ENCODE data around the gene SYNDIG1. TPM values are rescaled to one million over a fixed set of nuclear protein-coding genes. Genes with fewer than 3 reads are reported as not detected.

SYNDIG1 gene
- total RNA-seq, 4 donors from 2014 or later = 0.20 to 1.3 (median 0.66) TPM; not detected in 1

DNA sequence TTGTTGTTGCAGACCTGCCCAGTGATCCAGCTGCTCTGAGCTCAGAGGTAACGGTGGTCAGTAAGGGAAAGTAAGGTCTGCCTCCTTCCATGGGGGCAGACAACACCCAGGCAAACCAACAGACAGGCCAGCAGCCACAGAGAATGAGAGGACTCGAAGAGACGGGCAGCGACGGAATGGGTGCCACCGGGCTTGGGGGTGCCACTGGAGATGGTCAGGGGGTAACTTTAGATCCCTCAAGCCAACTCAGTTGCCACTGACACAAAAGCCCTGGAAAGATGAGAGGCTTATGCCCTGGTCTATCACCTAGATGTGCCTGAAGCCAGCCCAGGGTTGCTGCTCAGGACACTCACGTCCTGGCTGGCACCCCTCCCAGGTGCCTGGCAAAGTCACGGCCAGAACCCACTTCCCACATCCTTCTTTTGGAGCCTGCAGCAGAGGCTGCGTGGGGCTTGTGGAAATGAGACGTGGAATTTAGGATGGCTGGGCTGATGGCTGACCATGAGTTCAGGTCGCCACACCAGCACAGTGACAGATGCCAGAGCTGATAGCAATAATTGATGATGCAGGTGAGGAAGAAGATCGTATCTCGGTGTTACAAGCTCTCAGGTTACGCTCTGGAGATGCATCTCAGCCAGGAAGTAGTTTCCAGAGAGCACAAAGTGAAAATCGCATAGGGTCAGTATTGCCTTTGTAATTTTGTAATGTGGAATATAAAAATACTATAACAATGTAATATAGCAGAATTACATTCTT lies 209.1 kb downstream of the SYNDIG1 start:
- intact Hi-C loops (cut with DNase I; ENCODE audit: low total_unique reads) (no loop called here), in situ Hi-C loops (cut with MboI; ENCODE audit: low sequenced_read_pairs in 4 of 4) (no loop called here)
- no peaks in the 10 kb centered on the region for H3K4me1 ChIP-seq

DNA sequence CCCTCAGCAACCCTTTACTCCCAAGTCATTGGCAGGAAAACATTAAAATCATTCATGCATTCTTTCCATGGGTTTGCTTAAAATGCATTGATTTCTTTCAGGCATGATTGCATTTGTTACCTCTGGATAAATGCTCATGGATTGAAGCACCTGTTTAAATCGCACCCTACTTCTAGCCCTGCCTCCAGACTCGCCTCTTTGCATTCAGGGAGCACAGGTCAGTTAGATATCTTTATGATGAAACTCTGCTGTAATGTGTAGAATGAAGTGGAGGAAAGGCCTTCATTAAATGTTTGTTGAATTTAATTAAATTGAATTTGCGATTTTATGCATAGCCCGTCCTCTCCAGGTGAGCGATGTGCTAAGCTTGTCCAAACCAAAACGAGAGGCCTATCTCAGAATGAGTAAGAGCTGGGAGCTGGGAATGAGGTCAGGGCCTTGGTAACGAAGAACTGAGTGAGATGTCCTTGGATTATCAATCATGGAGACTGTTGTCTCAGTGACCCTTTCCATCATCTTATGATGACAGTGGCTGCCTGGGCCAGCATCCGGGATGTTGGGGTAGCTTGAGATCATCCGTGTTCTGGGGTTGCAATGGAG lies 210.1 kb downstream of the SYNDIG1 start:
- Histone ChIP-seq H3K36me3 (no peaks in the 10 kb centered on the region), H3K27me3 (no peaks in the 10 kb centered on the region), H3K27ac (no peak overlapping the region), H3K4me1 (no peaks in the 10 kb centered on the region), H3K4me3 (no peak overlapping the region), H3K9me3 (no peaks in the 10 kb centered on the region)
- in situ Hi-C loops (cut with MboI; ENCODE audit: low sequenced_read_pairs in 4 of 4) = no loop called here
- TF ChIP-seq, protein P1, sequence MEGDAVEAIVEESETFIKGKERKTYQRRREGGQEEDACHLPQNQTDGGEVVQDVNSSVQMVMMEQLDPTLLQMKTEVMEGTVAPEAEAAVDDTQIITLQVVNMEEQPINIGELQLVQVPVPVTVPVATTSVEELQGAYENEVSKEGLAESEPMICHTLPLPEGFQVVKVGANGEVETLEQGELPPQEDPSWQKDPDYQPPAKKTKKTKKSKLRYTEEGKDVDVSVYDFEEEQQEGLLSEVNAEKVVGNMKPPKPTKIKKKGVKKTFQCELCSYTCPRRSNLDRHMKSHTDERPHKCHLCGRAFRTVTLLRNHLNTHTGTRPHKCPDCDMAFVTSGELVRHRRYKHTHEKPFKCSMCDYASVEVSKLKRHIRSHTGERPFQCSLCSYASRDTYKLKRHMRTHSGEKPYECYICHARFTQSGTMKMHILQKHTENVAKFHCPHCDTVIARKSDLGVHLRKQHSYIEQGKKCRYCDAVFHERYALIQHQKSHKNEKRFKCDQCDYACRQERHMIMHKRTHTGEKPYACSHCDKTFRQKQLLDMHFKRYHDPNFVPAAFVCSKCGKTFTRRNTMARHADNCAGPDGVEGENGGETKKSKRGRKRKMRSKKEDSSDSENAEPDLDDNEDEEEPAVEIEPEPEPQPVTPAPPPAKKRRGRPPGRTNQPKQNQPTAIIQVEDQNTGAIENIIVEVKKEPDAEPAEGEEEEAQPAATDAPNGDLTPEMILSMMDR (IDR thresholded peaks at IDR 0.05 in 4 of 5, conservative IDR thresholded peaks at IDR 0.05 in 1 of 5) = no peak
- TF ChIP-seq POLR2A (IDR thresholded peaks at IDR 0.05) = no peak
- intact Hi-C loops (cut with DNase I; ENCODE audit: low total_unique reads) = no loop called here
- ATAC-seq (no peak), DNase-seq (no peak)

More for the DNA sequence above, 209.1 kb downstream of the SYNDIG1 start:
- ATAC-seq (no peak), DNase-seq (no peak)
- TF ChIP-seq POLR2A (IDR thresholded peaks at IDR 0.05) = no peak
- TF ChIP-seq, protein P1 (IDR thresholded peaks at IDR 0.05 in 4 of 5, conservative IDR thresholded peaks at IDR 0.05 in 1 of 5) = no peak
- Histone ChIP-seq H3K36me3 (no peaks in the 10 kb centered on the region), H3K27me3 (no peaks in the 10 kb centered on the region), H3K4me3 (no peak overlapping the region), H3K9me3 (no peaks in the 10 kb centered on the region), H3K27ac (no peak overlapping the region)

DNA sequence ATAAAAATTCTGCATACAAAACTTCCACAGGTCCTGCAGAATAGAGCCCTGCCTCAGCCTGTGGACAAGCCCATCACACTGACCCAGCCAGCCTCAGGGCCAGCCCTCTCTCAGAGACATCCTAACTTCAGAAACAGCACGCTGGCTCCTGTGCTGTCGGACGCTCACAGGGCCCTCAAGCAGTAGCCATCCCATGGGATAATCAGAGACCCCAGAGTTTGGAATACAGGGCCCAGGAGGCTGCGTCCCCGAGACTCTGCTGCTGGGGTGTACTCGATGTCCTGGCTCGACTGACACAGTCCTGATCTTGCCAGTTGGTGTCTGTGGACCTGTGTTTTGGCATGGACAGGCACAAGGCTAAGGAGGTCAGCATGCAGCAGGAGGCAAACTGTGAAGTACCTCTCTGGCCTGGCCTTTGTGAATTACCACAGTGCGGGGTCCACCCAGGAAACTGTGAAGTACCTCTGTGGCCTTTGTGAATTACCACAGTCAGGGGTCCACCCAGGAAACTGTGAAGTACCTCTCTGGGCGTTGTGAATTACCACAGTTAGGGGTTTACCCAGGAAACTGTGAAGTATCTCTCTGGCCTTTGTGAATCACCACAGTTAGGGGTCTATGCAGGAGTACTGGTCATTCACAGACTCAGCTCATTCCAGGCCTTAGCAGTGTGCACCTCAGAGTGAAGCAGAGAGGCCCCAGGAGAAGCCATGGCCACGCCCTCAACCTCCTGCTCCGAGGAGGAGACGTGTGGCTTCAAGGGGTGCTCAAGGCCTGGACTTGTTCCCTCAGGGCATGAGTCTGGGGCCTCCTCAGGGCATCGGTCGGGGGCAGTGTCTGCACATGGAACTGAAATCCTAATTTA lies 212.4 kb downstream of the SYNDIG1 start:
- H3K27me3 ChIP-seq = no peaks in the 10 kb centered on the region
- H3K4me3 ChIP-seq = no peak overlapping the region
- no peaks in the 10 kb centered on the region for H3K36me3 ChIP-seq
- intact Hi-C loops (cut with DNase I; ENCODE audit: low total_unique reads) (no loop called here), in situ Hi-C loops (cut with MboI; ENCODE audit: low sequenced_read_pairs in 4 of 4) (no loop called here)
- H3K9me3 ChIP-seq = no peaks in the 10 kb centered on the region
- H3K27ac ChIP-seq = no peak overlapping the region
- TF ChIP-seq, protein P1 (IDR thresholded peaks at IDR 0.05 in 4 of 5, conservative IDR thresholded peaks at IDR 0.05 in 1 of 5) = no peak
- TF ChIP-seq POLR2A (IDR thresholded peaks at IDR 0.05) = no peak
- no peaks in the 10 kb centered on the region for H3K4me1 ChIP-seq
- ATAC-seq (no peak), DNase-seq (no peak)

DNA sequence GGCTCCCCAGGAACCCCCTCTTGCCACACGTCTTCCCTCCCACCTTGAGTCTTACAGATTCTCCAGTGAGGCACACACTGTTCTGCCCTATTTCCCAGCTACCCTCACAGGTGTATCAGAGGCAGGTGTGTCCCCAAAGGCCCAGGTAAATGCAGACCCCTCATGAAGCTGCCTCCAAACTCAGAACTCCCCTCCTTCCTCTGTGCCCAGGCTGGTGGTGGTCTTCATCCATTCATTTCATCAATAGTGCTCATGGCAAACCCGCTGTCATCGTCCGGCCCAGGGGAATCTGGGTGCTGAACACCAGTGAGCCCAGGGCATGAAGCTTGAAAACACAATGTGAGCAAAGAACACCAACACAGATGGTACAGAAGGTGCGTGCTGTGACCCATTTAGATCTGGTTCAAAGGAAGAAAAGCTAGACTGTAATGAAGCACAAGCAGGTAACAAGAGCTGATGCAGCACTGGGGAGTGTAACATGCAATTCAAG lies 213.1 kb downstream of the SYNDIG1 start:
- no peak overlapping the region for H3K4me3 ChIP-seq
- in situ Hi-C loops (cut with MboI; ENCODE audit: low sequenced_read_pairs in 4 of 4) = no loop called here
- no peaks in the 10 kb centered on the region for H3K9me3 ChIP-seq
- TF ChIP-seq, protein P1 (IDR thresholded peaks at IDR 0.05 in 4 of 5, conservative IDR thresholded peaks at IDR 0.05 in 1 of 5) = no peak
- no peak for TF ChIP-seq POLR2A (IDR thresholded peaks at IDR 0.05)
- H3K27ac ChIP-seq = no peak overlapping the region
- intact Hi-C loops (cut with DNase I; ENCODE audit: low total_unique reads) = no loop called here
- DNase-seq (no peak), ATAC-seq (no peak)
- no peaks in the 10 kb centered on the region for H3K4me1 ChIP-seq
- H3K36me3 ChIP-seq = no peaks in the 10 kb centered on the region
- H3K27me3 ChIP-seq = no peaks in the 10 kb centered on the region

Data from gastrocnemius medialis (tissue), 4 donors.